Measurements from ENCODE around the gene ZNF407. TPM values are rescaled to one million over a fixed set of nuclear protein-coding genes. Genes with fewer than 3 reads are reported as not detected.

Gene ZNF407
- total RNA-seq, 1 experiment from 2014 or later, result 7.6 TPM

- Histone ChIP-seq H3K9me2 (ENCODE audit: insufficient read depth) (no peaks in the 10 kb centered on the region), H3K79me2 (ENCODE audit: insufficient read depth, low read length) (no peaks in the 10 kb centered on the region), H3K4me2 (ENCODE audit: low read length) (no peak overlapping the region), H3K27ac (ENCODE audit: low read depth, low read length) (no peak overlapping the region), H2AFZ (ENCODE audit: low read depth, low read length, poor library complexity, severe bottlenecking) (no peak overlapping the region), H3K27me3 (ENCODE audit: insufficient read depth, low read length) (0 out of 2 replicates have a peak, but pooled peaks cover 3% of the 10 kb centered on the region), H3K4me1 (ENCODE audit: control insufficient read depth in 1 of 2, insufficient read depth in 2 of 2, low read length in 2 of 2) (peaks cover 0 to 4% of the 10 kb centered on the region in 2 experiments; a peak in 1 of 4 replicates), H3K9ac (ENCODE audit: low read length) (no peak overlapping the region), H3K36me3 (ENCODE audit: control insufficient read depth in 1 of 2, insufficient read depth in 2 of 2, low read length in 2 of 2) (no peaks in the 10 kb centered on the region), H4K20me1 (ENCODE audit: insufficient read depth) (no peaks in the 10 kb centered on the region), H3K4me3 (replicated peaks in 1 of 2; ENCODE audit: low read depth in 1 of 2, low read length in 2 of 2) (no peak overlapping the region), H3K9me3 (ENCODE audit: control insufficient read depth in 1 of 2, insufficient read depth in 1 of 2, low read depth in 1 of 2, low read length in 2 of 2) (no peaks in the 10 kb centered on the region)
- ATAC-seq (no peak), DNase-seq (ENCODE audit: low read depth, low spot score) (no peak)
- ChIA-PET RAD21 (ENCODE audit: low non-redundant PET in 1 of 2, low total read pairs in 2 of 2, uncharacterized antibody in 2 of 2, unreplicated experiment in 2 of 2) (no interaction called here), POLR2A (no interaction called here), CTCF (no interaction called here)
- BruUV-seq (replicated peaks), result no TSS peak
- intact Hi-C loops (cut with micrococcal nuclease), result no loop called here
- TF ChIP-seq SIN3A (IDR thresholded peaks at IDR 0.05; ENCODE audit: low read depth), result no peak
- no peak for TF ChIP-seq YY1 (IDR thresholded peaks at IDR 0.05; ENCODE audit: extremely low read depth, insufficient replicate concordance, low read depth, low read length)
- TF ChIP-seq MAX (IDR thresholded peaks at IDR 0.05), result no peak
- TF ChIP-seq TCF7L2 (IDR thresholded peaks at IDR 0.05; ENCODE audit: borderline replicate concordance, extremely low read depth, insufficient read depth, insufficient read length), result no peak
- TF ChIP-seq FOSL1 (IDR thresholded peaks at IDR 0.05; ENCODE audit: low read depth), result no peak
- no peak for TF ChIP-seq RAD21 (IDR thresholded peaks at IDR 0.05; ENCODE audit: low read depth)
- TF ChIP-seq ZNF274 (IDR thresholded peaks at IDR 0.05; ENCODE audit: low read depth, low read length), result no peak
- no peak for TF ChIP-seq REST (IDR thresholded peaks at IDR 0.05; ENCODE audit: low read depth)
- TF ChIP-seq CEBPB (IDR thresholded peaks at IDR 0.05; ENCODE audit: low read depth), result no peak
- no peak for TF ChIP-seq ZFX (IDR thresholded peaks at IDR 0.05)
- no peak for TF ChIP-seq POLR2AphosphoS5 (IDR thresholded peaks at IDR 0.05; ENCODE audit: low read depth, low read length)
- no peak for TF ChIP-seq SP1 (IDR thresholded peaks at IDR 0.05; ENCODE audit: low read depth)
- no peak for TF ChIP-seq EGR1 (IDR thresholded peaks at IDR 0.05; ENCODE audit: low read depth)
Measured at GRCh38 chr18:75110846-75111415, 513.3 kb downstream of the ZNF407 start.
